ENCODE data around the gene ERCC6L2. TPM values are rescaled to one million over a fixed set of nuclear protein-coding genes. Genes with fewer than 3 reads are reported as not detected.

ERCC6L2 gene
- total and polyA plus RNA-seq, 2 donors from 2014 or later = 4.4 to 58.9 TPM

DNA sequence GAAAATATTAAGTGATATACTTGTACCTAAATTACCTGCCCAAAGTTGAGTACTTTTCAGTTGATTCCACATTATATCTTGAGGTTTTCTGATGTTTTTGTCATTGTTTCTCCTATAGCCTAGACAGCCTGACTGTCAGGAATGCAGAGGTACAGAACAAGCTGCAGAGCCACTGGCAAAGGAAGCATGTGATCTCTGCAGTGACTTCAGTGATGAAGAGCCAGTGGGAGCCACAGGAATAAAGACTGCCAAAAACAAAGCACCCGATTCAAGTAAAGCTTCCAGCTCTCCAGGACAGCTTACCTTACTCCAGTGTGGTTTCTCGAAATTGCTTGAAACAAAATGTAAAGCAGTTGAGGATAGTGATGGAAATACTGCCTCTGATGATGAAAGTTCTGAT, 96.3 kb downstream of the ERCC6L2 start:
- peaks cover 5 to 8% (median 7%) of the 10 kb centered on the region in 3 donors for H3K36me3 ChIP-seq (ENCODE audit: control insufficient read depth in 2 of 3, insufficient read depth in 3 of 3, low read length in 3 of 3)
- intact Hi-C loops (cut with DNase I) = no loop called here
- DNase-seq (no peak), FAIRE-seq (no peak)
- no peak overlapping the region for H3K9ac ChIP-seq (ENCODE audit: low read length in 3 of 3)
- H3K4me1 ChIP-seq (ENCODE audit: control insufficient read depth in 2 of 3, insufficient read depth in 2 of 3, low read depth in 1 of 3, low read length in 3 of 3) = no peaks in the 10 kb centered on the region
- TF ChIP-seq, protein P1, sequence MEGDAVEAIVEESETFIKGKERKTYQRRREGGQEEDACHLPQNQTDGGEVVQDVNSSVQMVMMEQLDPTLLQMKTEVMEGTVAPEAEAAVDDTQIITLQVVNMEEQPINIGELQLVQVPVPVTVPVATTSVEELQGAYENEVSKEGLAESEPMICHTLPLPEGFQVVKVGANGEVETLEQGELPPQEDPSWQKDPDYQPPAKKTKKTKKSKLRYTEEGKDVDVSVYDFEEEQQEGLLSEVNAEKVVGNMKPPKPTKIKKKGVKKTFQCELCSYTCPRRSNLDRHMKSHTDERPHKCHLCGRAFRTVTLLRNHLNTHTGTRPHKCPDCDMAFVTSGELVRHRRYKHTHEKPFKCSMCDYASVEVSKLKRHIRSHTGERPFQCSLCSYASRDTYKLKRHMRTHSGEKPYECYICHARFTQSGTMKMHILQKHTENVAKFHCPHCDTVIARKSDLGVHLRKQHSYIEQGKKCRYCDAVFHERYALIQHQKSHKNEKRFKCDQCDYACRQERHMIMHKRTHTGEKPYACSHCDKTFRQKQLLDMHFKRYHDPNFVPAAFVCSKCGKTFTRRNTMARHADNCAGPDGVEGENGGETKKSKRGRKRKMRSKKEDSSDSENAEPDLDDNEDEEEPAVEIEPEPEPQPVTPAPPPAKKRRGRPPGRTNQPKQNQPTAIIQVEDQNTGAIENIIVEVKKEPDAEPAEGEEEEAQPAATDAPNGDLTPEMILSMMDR (IDR thresholded peaks at IDR 0.05; ENCODE audit: borderline replicate concordance, extremely low read depth, insufficient read depth) = no peak
- H3K4me3 ChIP-seq (ENCODE audit: low read length in 3 of 3) = no peak overlapping the region
- no peaks in the 10 kb centered on the region for H3K9me3 ChIP-seq (ENCODE audit: control insufficient read depth in 2 of 3, insufficient read depth in 1 of 3, low read length in 3 of 3)
- H3K27me3 ChIP-seq (ENCODE audit: control insufficient read depth, insufficient read depth, low read length) = no peaks in the 10 kb centered on the region
- no peak overlapping the region for H3K27ac ChIP-seq (ENCODE audit: low read depth in 2 of 2, low read length in 2 of 2)

DNA sequence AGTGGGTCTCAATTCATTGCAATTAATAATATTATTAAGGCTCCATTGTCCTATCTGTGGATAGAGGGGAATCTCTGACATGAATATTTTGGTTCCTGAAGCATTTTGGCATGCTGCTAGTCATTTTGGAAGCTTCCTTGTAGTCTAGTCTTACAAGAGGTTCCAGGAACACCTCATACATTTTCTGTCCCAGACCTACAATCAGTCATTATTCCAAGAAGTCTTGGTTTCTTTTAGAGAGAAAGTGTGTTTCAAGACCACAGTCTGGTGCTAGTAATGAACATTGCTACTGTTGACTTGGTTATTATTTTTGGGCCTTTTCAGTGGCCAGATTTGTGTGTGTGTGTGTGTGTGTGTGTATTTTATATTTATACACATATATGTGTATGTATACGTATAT, 98.9 kb downstream of the ERCC6L2 start:
- Histone ChIP-seq H3K4me1 (ENCODE audit: control insufficient read depth in 2 of 3, insufficient read depth in 2 of 3, low read depth in 1 of 3, low read length in 3 of 3) (no peaks in the 10 kb centered on the region), H3K27ac (ENCODE audit: low read depth in 2 of 2, low read length in 2 of 2) (no peak overlapping the region), H3K36me3 (ENCODE audit: control insufficient read depth in 2 of 3, insufficient read depth in 3 of 3, low read length in 3 of 3) (peaks cover 2 to 8% (median 3%) of the 10 kb centered on the region in 3 donors), H3K9ac (ENCODE audit: low read length in 3 of 3) (no peak overlapping the region), H3K27me3 (ENCODE audit: control insufficient read depth, insufficient read depth, low read length) (no peaks in the 10 kb centered on the region), H3K9me3 (ENCODE audit: control insufficient read depth in 2 of 3, insufficient read depth in 1 of 3, low read length in 3 of 3) (no peaks in the 10 kb centered on the region), H3K4me3 (ENCODE audit: low read length in 3 of 3) (no peak overlapping the region)
- TF ChIP-seq, protein P1 (IDR thresholded peaks at IDR 0.05; ENCODE audit: borderline replicate concordance, extremely low read depth, insufficient read depth) = no peak
- intact Hi-C loops (cut with DNase I) = no loop called here
- DNase-seq (no peak), FAIRE-seq (no peak)

GRCh38 chr9:95977371-95977770, 101.9 kb downstream of the ERCC6L2 start:
- Histone ChIP-seq H3K4me1 (ENCODE audit: control insufficient read depth in 2 of 3, insufficient read depth in 2 of 3, low read depth in 1 of 3, low read length in 3 of 3) (no peaks in the 10 kb centered on the region), H3K9me3 (ENCODE audit: control insufficient read depth in 2 of 3, insufficient read depth in 1 of 3, low read length in 3 of 3) (no peaks in the 10 kb centered on the region), H3K36me3 (ENCODE audit: control insufficient read depth in 2 of 3, insufficient read depth in 3 of 3, low read length in 3 of 3) (peaks cover 2 to 4% (median 3%) of the 10 kb centered on the region in 3 donors), H3K9ac (ENCODE audit: low read length in 3 of 3) (no peak overlapping the region), H3K27me3 (ENCODE audit: control insufficient read depth, insufficient read depth, low read length) (no peaks in the 10 kb centered on the region), H3K27ac (ENCODE audit: low read depth in 2 of 2, low read length in 2 of 2) (no peak overlapping the region), H3K4me3 (ENCODE audit: low read length in 3 of 3) (no peak overlapping the region)
- TF ChIP-seq, protein P1 (IDR thresholded peaks at IDR 0.05; ENCODE audit: borderline replicate concordance, extremely low read depth, insufficient read depth) = no peak
- peak in 2 of 5 donors; percentile 55 to 72 for DNase-seq
- intact Hi-C loops (cut with DNase I) = no loop called here
- no peak for FAIRE-seq

GRCh38 chr9:95978106-95978505, 102.6 kb downstream of the ERCC6L2 start:
- Histone ChIP-seq H3K4me1 (ENCODE audit: control insufficient read depth in 2 of 3, insufficient read depth in 2 of 3, low read depth in 1 of 3, low read length in 3 of 3) (no peaks in the 10 kb centered on the region), H3K9ac (ENCODE audit: low read length in 3 of 3) (no peak overlapping the region)

More at GRCh38 chr9:95978106-95978505, 102.6 kb downstream of the ERCC6L2 start:
- Histone ChIP-seq H3K27ac (ENCODE audit: low read depth in 2 of 2, low read length in 2 of 2) (no peak overlapping the region), H3K9me3 (ENCODE audit: control insufficient read depth in 2 of 3, insufficient read depth in 1 of 3, low read length in 3 of 3) (no peaks in the 10 kb centered on the region), H3K27me3 (ENCODE audit: control insufficient read depth, insufficient read depth, low read length) (no peaks in the 10 kb centered on the region), H3K36me3 (ENCODE audit: control insufficient read depth in 2 of 3, insufficient read depth in 3 of 3, low read length in 3 of 3) (peaks cover 0 to 2% (median 0%) of the 10 kb centered on the region in 3 donors), H3K4me3 (ENCODE audit: low read length in 3 of 3) (no peak overlapping the region)
- intact Hi-C loops (cut with DNase I) = no loop called here
- TF ChIP-seq, protein P1 (IDR thresholded peaks at IDR 0.05; ENCODE audit: borderline replicate concordance, extremely low read depth, insufficient read depth) = no peak
- FAIRE-seq = no peak
- DNase-seq = peak in 1 of 5 donors; percentile 21
